Posterior vena cava (tissue), 2 donors: ENCODE measurements around the gene FCHO1. TPM values are rescaled to one million over a fixed set of nuclear protein-coding genes. Genes with fewer than 3 reads are reported as not detected.

Experiments used
- DNase-seq: peaks from one replicate; pipeline ENCODE4 v3.0.0-alpha.2; 2020; ENCODE audit warnings: low spot score
- intact Hi-C, 2 donors: fragments of 100-400 bp; cut with DNase I; formaldehyde crosslinking; loops; one replicate each; pipeline versions ENCODE4 v1.14.1 to v1.14.2; 2022 to 2023
- long read RNA-seq, 2 donors: library from polyadenylated mRNA; unstranded; transcript quantifications; one replicate each; pipeline ENCODE4 v2.0.0, GENCODE V29; 2020 to 2021
- total RNA-seq, 2 donors: library from RNA; stranded (reverse); fragmentation: NEBNext Ultra II Directional; extraction: Animal tissue kit (Norgen Biotek cat#: 25700); gene quantifications; one replicate each; pipeline ENCODE4 v1.2.1, GENCODE V29; 2021
- donor health status: DM: yes; HTN: yes; CAD: no.
- donor health status: DM: yes; HTN: yes; CAD: no.

Gene FCHO1
- total RNA-seq: 1 to 10 TPM; 2.0 to 2.1 TPM
- long read RNA-seq, donor 1: 0 reads
- long read RNA-seq, donor 2, partial matches to known transcripts: 0 of 1 reads
- long read RNA-seq, donor 2, other reads (novel, unspliced or antisense): 1 of 1 reads

- peak; percentile 87 for DNase-seq
- intact Hi-C loops: no loop called here
Observed at GRCh38 chr19:17751103-17751911, at the start of gene FCHO1. TSS of gene FCHO1 (plus strand) at chr19:17751477. CDS start at chr19:17755165, 3,688 bp downstream.

- peak; percentile 89 for DNase-seq
- intact Hi-C loops: no loop called here
Observed at GRCh38 chr19:17703824-17704463, 47.3 kb upstream of the FCHO1 start.

GRCh38 chr19:17706750-17707181, 44.5 kb upstream of the FCHO1 start:
- intact Hi-C loops: loop anchor here in 1 of 2 donors (5.0 kb wide), 1 partner anchor 66 kb away; no protein-coding TSS in a partner anchor
- no peak for DNase-seq

GRCh38 chr19:17711851-17712250, 39.4 kb upstream of the FCHO1 start:
- intact Hi-C loops: no loop called here

GRCh38 chr19:17716309-17716929, 34.9 kb upstream of the FCHO1 start:
- intact Hi-C loops: no loop called here
- DNase-seq: no peak

More at GRCh38 chr19:17711851-17712250, 39.4 kb upstream of the FCHO1 start:
- no peak for DNase-seq

GRCh38 chr19:17718550-17718946, 32.7 kb upstream of the FCHO1 start:
- intact Hi-C loops: no loop called here

GRCh38 chr19:17718947-17719711, 32.1 kb upstream of the FCHO1 start, which contains the start of gene MAP1S:
TSS of gene MAP1S (plus strand) at chr19:17719480. CDS start at chr19:17719503, 23 bp downstream.
- DNase-seq: peak; percentile 85
- intact Hi-C loops: no loop called here

More at GRCh38 chr19:17718550-17718946, 32.7 kb upstream of the FCHO1 start:
- DNase-seq: no peak

- no peak for DNase-seq
- intact Hi-C loops: loop anchor here in 1 of 2 donors (10.0 kb wide), 1 partner anchor 665 kb away; the partner anchor contains the start of gene GDF15
Observed at GRCh38 chr19:17719730-17720400, 31.4 kb upstream of the FCHO1 start.

- DNase-seq: no peak
- intact Hi-C loops: loop anchor here in 1 of 2 donors (10.0 kb wide), 1 partner anchor 664 kb away; the partner anchor contains the start of gene GDF15
Observed at GRCh38 chr19:17720440-17720839, 30.8 kb upstream of the FCHO1 start.

GRCh38 chr19:17721111-17721628, 30.1 kb upstream of the FCHO1 start:
- intact Hi-C loops: loop anchor here in 1 of 2 donors (10.0 kb wide), 1 partner anchor 664 kb away; the partner anchor contains the start of gene GDF15
- no peak for DNase-seq

GRCh38 chr19:17721821-17722220, 29.5 kb upstream of the FCHO1 start:
- intact Hi-C loops: loop anchor here in 1 of 2 donors (10.0 kb wide), 1 partner anchor 663 kb away; the partner anchor contains the start of gene GDF15
- peak; percentile 86 for DNase-seq

GRCh38 chr19:17722655-17723240, 28.5 kb upstream of the FCHO1 start:
- no peak for DNase-seq
- intact Hi-C loops: loop anchor here in 1 of 2 donors (10.0 kb wide), 1 partner anchor 662 kb away; the partner anchor contains the start of gene GDF15

- intact Hi-C loops: loop anchor here in 1 of 2 donors (10.0 kb wide), 1 partner anchor 660 kb away; the partner anchor contains the start of gene GDF15
- no peak for DNase-seq
Observed at GRCh38 chr19:17724655-17725054, 26.6 kb upstream of the FCHO1 start.

GRCh38 chr19:17725422-17726078, 25.7 kb upstream of the FCHO1 start:
- no peak for DNase-seq
- intact Hi-C loops: loop anchor here in 1 of 2 donors (10.0 kb wide), 1 partner anchor 659 kb away; the partner anchor contains the start of gene GDF15

- intact Hi-C loops: loop anchor here in 1 of 2 donors (10.0 kb wide), 1 partner anchor 659 kb away; the partner anchor contains the start of gene GDF15
- no peak for DNase-seq
Observed at GRCh38 chr19:17726136-17726741, 25.0 kb upstream of the FCHO1 start.
